HG02852 (cell line): ENCODE measurements around the gene GLS.

Source experiments
- ATAC-seq: cut with Tn5 transposase; IDR thresholded peaks from one replicate; pipeline ENCODE4 v1.9.1; 2021; ENCODE audit warnings: mild to moderate bottlenecking, moderate library complexity; ENCODE audit not compliant: unreplicated experiment

GLS gene

DNA sequence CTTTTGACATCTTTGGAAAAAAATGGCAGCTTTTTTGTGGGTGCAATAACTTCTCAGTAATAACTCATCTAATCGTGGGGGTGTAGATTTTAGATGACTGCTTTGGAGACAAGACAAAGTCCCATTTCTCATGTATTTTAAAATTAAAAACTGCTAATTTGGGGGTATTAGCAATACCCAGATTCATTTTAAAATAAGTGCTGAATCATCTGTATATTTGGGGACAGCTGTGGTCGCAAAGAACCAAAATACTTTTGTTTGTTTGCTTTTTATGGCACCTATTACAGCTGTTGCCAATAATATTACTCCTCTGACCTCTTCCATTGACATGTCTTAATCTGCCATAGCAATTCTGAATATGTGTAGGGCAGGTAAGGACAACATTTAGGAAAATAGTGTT is 87.9 kb downstream of the GLS start:
- ATAC-seq = no peak

DNA sequence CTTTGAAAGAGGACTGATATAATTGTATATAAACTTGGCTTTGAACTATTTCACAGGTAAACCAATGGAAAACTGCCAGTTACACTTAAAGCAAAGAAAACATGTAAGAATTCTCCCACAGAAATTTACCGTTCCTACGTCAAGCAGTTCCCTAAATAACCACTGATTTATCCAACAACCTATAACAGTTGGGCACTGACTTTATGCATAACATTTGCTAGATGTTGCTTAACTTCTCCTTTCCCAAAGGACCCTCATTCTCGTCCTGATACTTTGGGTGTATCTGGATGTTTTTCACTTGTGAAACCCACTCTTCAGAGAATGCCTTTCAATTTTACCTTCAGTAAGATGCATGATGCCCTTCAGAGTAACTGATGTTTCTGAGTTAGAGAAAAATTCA is 89.5 kb downstream of the GLS start:
- no peak for ATAC-seq

DNA sequence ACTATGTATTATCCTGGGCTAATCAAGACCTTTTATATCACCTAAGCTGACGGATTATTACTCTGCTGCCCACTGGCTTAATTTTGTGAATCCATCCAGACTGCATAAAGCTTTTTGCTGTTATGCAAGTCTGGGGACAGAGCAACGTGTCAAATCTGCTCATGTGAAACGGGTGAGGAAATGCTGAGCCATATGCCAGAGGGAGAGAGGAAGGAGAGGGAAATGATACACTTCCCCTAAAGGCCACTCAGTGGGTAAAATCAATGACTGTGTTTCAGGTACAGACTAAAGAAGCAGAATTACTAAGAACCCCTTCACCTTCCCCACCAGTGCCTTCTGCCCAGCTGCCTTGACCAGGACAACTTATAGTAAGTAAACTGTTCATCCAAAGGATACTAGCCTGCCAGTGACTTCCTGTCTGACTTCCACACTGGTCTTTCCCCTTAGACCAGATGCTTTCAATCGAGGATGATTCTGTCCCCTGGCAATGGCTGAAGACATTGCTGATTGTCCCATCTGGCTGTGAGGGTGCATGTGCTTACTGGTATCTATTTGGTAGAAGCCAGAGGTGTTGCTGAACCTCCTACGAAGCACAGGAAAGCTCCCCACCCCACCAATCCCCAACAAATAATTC is 90.4 kb downstream of the GLS start:
- ATAC-seq = no peak

DNA sequence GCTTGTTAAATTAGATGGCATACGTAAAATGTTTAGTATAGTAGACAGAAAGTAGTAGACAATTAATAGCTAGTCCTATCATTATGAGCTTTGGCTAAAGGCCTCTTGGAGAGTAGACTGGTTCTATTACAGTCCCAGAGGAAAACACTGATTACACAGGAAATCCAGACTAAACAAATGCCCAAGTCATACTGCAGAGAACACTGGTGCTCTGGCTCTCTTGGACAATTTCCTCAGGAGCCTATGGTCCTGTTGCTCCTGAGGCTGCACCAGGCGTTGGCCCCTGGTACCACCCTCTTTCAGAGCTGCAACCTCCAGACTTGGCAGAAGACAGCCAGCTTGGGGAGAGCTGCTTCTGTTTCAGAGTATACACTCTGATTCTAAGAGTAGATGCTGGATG is 91.6 kb downstream of the GLS start:
- ATAC-seq = no peak

DNA sequence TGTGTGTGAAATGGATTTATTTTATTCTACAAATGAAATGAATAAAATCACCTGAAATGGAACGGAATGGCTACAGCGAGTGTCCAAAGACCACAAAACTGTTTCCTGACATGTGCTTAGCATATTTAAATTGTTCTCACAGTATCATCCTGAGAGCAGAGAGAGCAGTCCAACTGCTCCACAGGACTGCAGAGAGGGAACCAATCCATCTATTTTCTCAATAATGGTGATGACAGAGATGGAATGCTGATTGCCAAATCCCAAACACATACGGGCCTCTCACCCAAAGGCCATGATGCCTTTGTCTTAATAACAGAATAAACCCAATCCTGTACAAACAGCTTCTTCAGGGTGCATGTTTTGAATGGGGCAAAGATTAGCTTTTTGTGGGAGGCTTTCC is 92.2 kb downstream of the GLS start:
- no peak for ATAC-seq

DNA sequence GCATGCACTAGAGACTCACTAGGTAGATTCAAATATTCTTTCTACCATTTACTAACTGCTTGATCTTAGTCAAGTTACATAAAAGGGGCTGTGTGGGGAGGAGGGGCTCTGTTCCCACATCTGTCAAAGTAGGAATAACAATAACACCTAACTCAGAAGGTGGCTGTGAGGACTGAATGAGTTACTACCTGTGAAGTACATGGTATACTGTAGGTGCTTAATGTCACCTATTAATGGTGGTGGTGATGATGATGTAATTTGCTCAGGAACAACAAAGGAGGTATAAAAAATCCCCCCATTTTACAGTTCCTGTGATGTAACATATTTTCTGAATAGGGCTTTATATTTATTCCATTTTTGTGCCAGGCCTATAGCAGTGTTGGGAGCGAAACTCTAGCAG is 92.6 kb downstream of the GLS start:
- ATAC-seq = no peak

DNA sequence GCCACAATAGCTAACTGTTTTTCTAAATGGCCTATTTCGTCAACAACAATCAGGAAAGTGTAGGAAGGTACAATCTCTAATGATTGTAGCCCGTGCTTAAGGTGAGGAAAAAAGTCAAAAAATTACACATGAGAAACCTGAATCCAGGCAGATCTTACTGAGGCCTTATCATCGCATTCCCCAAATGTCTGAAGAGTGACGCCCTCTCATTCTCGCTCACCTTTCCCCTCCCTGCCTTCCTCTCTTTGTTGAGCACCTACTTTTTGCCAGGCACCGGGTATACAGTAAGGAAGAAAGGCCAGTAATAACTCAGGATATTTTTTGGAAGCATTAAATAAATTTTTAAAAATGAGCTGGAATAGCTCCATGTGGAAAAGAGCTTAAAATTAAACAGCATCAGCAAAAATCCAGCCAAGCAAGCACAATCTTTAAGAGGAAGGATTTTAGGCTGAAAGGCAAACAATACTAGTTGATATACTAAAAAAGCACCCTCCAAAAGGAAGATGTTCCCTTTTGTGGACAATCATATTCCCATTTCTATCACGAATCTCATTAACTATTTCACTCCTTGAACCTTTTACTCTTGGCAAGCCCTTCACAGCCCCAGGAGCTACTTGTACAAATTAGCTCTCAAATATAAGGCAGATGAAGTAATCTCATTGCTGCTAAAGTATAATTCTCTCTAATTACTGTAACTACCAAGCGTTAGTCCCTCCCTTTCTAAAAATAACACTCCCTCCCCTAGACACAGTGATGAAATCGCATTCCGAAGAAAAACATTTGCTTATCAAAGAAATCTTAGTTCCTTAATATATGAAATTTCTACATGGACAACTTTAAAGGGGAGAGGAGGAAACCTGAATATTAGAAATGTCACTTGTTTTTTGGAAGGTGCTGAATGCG is 93.4 kb downstream of the GLS start:
- no peak for ATAC-seq

DNA sequence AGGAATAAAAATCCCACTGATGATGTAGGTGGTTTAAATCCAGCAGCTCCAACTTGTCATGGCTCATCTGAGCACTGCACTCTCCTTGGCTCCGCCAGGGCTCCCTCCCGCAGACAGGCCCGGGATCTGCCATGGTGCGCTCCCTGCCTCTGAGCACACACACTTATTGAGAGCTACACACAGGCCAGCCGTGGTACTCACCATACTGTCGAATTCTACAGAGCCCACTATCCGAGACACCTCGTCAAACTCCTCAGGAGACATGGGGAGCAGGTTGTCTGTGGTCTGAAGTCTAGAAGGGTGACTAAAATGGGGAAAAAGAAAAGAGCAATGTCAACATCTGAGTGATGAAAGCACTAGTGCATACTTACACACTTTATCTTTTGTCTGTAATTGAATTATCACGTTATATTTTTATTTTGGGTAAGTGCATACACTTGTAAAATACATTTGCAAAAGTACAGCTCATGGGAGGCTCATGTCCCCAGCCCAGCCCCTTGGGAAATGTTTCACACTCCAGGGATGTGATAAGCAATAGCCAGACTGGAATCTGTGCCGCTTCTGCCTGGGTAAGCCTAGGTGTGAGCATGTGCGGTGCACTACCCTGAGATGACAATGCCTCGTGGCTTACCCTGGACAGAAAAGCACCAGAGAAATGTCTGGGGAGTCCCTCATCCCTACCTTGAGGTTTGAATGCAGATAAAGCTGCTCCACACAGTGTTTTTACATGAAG is 94.2 kb downstream of the GLS start:
- no peak for ATAC-seq

DNA sequence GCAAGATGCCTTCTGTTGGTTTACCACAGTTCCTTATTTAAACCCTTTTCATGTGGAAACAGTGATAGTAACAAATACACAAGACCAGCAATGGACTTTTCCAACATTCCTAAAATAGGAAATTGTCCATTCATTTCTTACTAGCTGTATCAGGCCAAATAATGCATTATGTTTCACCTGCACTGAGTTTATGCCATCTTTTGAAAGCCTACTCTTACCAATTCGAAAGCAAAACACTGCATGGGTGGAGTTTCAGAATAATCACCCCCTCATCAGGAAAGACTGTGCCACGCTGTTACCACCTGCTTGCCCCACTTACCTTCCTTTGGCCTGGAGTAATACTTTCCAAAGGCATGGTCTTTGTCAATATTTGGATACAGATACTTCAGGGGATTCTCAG is 95.9 kb downstream of the GLS start:
- ATAC-seq = no peak

DNA sequence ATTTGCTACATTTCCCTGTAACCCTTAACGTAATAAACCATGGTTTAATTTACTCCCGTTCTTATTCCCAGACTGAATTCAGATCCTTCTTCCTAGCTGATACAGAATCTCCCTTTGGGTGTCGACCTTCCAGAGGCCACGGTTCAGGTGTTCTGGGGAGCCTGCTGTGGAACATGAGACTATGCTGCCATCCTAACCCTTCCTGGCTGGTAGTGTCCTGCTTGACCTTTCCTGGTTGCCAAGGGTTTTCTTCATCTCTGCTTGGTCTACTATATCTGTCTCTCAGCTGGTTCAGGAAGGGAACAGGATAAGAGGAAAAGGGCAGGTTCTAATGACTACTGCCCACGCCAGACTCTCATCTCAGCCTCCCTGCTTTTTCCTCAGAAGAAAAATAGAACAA is 96.9 kb downstream of the GLS start:
- ATAC-seq = no peak

DNA sequence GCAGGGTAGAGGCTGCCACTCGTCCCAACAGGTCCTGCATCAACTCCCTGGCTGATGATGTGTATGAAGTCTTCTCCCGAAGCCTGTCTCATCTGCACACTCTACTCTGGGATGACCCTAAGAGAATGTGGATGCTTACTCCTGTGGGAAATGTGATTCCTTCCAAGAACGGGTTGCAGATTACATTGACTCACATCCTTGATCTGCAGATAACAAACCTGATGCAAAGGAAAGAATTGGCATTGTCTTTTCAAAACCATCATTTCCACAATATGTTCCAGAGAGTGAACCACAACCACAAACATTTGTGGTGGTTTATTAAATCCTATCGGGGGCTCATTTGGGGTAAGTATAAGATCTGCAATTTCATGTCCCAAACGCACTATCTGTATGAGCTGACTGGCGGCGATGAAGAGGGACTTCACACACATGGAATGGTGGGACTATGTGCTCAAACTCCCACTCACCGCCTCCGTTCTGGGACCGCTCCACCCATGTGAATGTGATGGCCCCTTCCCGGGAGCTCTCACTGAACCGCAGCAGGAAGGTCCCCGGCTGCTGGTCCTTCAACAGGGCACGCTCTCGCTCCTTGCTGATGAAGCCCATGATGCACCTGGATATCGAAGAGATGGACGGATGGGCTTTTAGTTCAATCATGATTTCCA is 97.9 kb downstream of the GLS start:
- no peak for ATAC-seq

DNA sequence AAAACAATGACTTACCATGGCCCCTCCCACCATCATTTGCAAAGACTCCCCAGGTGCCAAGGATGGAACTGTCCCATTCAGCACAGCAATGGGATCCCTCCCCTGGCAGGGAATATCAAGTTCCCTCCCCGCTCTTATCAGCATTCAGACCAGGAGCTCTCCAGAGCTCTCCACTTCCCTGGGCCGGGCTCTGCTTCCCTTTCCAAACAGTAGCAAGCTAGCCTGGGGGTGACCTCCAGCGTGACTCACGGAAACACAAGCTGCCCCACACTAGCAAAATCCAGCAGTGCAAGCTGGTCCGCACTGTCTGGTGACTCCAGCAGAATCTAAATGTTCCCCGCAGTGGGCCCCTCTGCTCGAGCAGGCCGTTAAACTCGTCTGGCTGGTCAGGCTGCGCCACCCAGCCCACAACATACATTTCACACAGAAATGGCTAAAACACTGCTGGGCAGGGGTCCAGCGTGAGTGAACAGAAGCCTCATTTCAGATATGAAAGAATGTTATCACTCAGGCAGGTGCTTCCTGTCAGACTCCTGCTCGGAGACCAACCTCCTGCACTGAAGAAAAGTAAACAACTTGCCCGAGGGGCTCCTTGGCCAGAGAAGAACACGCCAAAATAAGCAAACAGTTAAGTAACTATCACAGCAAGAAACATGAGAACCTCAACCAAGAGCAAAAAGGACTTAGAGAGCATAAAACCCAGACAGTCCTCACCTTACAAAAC is 99.4 kb downstream of the GLS start:
- no peak for ATAC-seq

DNA sequence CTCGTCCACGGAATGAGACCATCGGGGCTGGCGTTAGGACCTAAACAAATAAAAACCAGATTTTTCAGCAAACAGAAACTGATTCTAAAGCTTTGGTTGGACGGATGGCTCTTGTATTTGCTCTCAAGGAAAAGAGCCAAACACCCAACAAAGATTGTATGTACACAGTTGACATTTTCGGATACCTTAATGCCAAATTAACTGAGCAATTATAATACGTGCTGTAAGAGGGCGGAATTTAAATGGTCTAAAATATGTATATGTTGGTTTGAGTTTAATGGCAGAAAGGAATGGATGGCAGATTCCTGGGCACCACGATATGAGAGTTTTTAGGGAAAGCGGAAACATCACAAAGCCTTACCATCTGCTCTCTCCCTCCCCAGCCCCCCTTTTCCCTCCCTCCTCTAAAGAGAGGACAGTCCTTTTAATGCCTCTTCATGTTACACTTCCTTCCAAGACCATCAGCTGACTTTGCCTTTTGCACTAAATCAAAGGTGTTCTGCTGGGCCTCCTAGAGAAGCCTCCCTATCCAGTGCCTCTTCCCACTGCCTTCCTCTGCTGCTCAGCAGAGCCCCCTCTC is 100.1 kb downstream of the GLS start:
- ATAC-seq = no peak

DNA sequence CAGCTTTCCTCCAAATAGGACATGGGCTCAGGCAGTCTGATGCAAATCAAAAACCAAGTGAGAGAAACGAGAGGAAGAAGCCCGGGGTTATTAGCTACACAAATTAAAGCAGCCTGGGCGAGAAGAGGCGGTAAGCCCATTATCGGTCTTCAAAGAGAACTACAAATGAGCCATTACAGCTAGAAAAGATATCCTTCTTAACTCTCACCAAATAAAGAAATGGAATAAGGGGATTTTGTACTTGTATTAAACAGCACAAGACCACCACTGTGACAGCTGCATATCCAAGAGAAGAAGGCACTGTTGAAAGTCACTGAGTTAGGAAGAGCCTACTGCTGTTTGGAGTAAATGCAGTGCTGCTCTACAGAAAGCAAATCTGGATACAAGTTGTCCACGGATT is 100.7 kb downstream of the GLS start:
- ATAC-seq = no peak

DNA sequence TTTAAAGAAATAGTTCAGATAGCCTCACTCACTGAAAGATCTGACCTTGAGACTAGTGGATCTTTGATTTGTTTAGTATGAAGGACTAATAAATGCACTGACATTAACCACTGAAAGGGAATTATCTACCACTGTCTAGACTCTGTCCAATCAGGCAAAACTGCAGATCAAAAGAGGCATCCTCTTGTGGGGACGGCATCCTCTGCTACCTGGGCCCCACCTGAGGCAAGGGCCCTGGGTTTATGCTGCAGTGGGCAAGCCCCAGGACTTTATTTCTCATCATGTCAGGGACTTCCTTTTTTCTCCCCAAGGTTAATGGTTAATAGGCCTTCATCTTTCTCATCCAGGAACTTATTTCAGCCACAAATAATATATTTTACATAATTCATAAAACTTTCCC is 101.1 kb downstream of the GLS start:
- ATAC-seq = no peak

DNA sequence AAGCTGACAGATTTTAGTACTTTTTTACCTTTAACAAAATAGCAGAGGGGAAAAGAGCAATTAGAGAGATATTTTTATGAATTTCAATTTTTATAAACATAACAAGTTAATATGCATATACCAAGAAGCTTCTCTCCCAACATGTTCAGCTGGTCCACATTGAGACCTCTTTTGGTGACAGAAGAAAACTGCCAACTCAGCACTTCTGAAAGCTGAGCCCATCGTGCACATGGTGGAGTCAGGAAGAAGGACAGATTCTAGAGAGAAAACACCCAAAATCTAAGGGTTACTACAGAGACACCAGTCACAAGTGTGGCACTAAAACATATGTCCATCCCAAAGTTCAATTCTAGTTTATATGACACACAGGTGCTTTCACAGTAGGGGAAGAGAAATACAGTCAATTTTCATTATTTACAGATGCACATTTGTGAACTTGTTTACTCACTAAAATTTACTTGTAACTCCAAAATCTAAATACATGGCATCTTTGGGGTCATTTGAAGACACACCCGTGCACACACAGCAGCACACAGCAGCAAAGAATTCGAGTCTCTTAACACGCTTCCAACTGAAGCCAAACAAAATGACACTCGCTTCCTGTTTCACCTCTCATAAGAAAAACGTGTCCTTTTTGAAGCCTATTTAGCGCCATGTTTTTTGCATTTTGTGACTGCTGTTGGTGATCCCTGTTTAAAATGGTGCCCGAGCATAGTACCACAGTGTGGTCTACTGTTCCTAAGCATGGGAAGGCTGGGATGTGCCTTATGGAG is 101.8 kb downstream of the GLS start:
- no peak for ATAC-seq

DNA sequence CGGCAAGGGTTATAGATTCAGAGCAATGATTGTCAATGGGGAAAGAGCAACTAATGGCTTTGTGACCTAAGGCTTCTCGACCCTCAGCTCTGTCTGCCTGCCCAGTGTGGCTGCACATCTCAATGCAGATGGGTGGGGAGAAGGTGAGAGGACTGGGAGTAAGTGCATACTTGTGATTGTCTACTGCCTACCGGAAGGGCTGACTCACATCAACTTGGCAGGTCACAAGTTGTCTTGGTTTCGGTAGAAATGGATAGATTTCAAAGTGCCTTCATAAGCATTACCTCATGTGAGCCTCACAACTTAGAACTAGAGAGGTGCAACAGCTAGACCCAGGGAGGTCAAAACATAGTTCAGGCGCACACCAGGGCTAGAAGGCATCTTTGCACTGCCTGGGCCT is 104.0 kb downstream of the GLS start:
- no peak for ATAC-seq

DNA sequence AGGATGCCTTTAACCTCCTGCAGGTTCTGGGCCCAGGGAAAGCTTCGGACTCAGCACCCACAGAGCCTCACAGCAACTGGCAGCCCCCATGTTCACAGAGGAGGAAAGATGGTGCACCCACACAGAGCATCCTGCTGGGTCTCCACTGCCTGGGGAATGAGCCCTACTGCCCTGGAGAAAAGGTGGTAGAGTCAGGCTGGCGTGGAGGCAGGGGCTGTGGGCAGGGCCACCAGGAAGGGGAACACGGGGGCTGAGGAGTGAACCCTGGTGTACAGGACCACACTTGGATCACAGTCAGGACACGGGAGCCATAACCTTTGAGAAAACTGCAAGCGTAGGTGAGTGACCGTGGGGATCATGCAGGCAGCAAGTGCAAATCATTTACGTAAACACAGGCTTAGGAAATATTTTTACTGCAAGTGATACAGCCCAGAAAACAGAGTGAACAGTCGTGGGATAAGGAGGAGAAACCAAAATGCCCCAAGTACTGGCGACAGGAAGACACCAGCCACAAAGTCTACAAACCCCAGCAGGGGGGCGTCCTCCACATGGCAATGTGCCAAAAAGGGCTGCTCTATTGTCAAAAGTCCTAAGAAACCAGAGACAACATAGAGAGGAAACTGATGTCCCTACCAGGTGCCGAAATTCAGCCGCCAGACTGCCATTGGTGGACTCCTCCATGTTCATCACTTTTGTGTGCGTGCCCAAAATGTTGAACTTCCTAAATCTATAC is 105.8 kb downstream of the GLS start:
- ATAC-seq = no peak

DNA sequence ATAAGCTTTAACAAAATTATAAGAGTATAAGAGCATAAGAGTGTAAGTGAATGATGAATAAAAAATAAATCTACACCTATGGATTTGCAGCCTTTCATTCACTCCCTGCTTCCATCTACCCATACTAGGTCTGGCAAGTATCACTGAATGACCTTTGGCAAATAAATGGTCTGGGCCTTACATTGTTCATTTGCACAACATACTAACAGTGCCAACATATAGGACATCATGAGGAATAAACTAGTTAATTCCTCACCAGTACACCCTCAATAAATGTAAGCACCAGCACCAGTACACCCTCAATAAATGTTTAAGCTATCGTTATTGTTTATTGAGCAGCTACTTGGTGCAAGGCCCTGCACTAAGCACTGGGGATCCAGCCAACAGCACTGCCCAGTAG is 106.5 kb downstream of the GLS start:
- no peak for ATAC-seq
